ENCODE measurements around the gene ARHGAP10. TPM values are rescaled to one million over a fixed set of nuclear protein-coding genes. Genes with fewer than 3 reads are reported as not detected.
A peak's percentile ranks its signal among the peaks of the same experiment; 100 is the strongest.

The ARHGAP10 gene
- total RNA-seq, 2 experiments from 2014 or later, result 0.11 TPM; not detected in 1

DNA sequence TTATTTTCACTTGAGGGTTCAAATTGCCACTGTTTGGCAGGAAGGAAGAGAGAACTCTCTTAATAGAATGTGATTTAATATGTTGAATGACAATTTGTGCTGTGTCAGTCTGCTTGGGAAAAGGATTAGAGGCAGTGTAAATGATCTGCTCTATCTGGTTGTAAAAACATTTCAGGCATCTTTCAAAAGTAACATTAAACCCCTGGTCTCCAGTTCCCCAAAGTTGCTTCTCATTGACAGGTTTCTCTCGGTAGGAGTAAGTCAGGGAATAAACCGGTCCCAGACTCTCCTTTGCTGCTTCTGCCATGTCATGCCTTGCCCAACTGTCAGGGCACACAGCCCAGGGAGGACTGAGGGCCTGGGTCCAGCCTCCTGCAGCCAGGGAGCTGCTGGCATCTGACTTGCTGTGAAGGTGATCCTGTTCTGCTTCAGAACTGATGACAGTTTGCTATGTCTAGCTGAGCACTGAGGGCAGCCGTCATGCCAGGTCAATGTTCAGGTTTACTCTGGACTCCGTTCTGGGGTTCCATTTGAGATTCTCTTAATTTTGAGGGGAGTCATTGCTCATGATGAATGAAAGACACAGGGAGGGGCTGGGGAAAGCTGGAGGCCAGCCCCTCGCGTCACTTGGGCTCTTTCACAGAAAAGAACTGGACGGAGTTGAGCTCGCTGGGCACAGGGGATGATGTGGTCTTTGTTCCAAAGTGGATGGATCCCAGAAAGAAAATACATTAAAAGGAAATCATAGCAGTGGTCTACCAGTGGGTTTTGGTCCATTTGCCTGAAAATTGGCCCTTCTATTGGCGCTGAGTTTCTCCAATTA, 312.4 kb downstream of the ARHGAP10 start:
- no peaks in the 10 kb centered on the region for H3K36me3 ChIP-seq (ENCODE audit: insufficient read depth, low read length)

DNA sequence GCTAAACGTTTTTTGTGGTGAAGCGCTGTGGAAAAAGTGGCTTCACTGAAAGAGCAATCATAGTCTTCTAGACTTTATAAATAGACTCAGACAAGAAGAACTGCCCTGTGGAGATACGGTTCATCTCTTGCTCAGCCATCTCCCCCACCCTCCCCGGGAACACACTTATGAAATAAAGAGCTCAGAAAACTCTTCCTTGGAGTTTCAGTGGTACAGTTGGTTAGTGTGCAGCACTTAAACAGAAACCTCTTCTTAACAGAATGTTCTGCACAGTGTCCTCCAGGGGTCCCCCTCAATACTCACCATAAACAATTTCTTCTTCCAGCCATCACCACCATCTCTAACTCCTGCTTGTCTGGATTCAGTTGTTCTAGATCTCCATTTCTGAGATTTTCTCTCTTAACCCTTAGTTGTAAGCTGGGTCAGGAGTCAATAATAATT, 313.0 kb downstream of the ARHGAP10 start:
- no peaks in the 10 kb centered on the region for H3K36me3 ChIP-seq (ENCODE audit: insufficient read depth, low read length)
- CTCF ChIA-PET (ENCODE audit: unreplicated experiment), result interaction anchor here (1.2 kb wide), 1 partner anchor 12 kb away, joined by 8 read pairs; no protein-coding TSS in a partner anchor
- H4K20me1 ChIP-seq (ENCODE audit: insufficient read depth, low read length), result no peaks in the 10 kb centered on the region
- H3K9me2 ChIP-seq (ENCODE audit: insufficient read depth, low read length), result no peaks in the 10 kb centered on the region
- no peak overlapping the region; the same call in 1 of the 2 replicates for H2AFZ ChIP-seq (ENCODE audit: low read length)
- intact Hi-C loops (cut with micrococcal nuclease; ENCODE audit: unreplicated experiment), result no loop called here
- no peak overlapping the region for H3K4me3 ChIP-seq (ENCODE audit: low read depth, low read length, poor library complexity, severe bottlenecking)
- DNase-seq (ENCODE audit: low spot score), result peak; percentile 46
- H3K4me2 ChIP-seq (ENCODE audit: low read length), result no peak overlapping the region
- POLR2A ChIA-PET, result no interaction called here
- no peaks in the 10 kb centered on the region for H3K9me3 ChIP-seq (ENCODE audit: low read length)
- no peaks in the 10 kb centered on the region for H3K4me1 ChIP-seq (ENCODE audit: insufficient read depth, low read length, poor library complexity, severe bottlenecking)
- no TSS peak for BruUV-seq (replicated peaks)
- TF ChIP-seq, protein P1, sequence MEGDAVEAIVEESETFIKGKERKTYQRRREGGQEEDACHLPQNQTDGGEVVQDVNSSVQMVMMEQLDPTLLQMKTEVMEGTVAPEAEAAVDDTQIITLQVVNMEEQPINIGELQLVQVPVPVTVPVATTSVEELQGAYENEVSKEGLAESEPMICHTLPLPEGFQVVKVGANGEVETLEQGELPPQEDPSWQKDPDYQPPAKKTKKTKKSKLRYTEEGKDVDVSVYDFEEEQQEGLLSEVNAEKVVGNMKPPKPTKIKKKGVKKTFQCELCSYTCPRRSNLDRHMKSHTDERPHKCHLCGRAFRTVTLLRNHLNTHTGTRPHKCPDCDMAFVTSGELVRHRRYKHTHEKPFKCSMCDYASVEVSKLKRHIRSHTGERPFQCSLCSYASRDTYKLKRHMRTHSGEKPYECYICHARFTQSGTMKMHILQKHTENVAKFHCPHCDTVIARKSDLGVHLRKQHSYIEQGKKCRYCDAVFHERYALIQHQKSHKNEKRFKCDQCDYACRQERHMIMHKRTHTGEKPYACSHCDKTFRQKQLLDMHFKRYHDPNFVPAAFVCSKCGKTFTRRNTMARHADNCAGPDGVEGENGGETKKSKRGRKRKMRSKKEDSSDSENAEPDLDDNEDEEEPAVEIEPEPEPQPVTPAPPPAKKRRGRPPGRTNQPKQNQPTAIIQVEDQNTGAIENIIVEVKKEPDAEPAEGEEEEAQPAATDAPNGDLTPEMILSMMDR (conservative IDR thresholded peaks at IDR 0.05; ENCODE audit: low read length), result peak; percentile 63
- no peak for TF ChIP-seq EZH2phosphoT487 (IDR thresholded peaks at IDR 0.05; ENCODE audit: borderline replicate concordance, low read depth, low read length)
- no peaks in the 10 kb centered on the region for H3K79me2 ChIP-seq (ENCODE audit: insufficient read depth, low read depth, low read length)
- no peak overlapping the region for H3K27ac ChIP-seq (ENCODE audit: low read depth, low read length, poor library complexity, severe bottlenecking)

More for the DNA sequence above, 312.4 kb downstream of the ARHGAP10 start:
- no peak for DNase-seq (ENCODE audit: low spot score)
- peak overlapping the region; percentile 23; the same call in 1 of the 2 replicates for H2AFZ ChIP-seq (ENCODE audit: low read length)
- BruUV-seq (replicated peaks), result no TSS peak
- H3K79me2 ChIP-seq (ENCODE audit: insufficient read depth, low read depth, low read length), result no peaks in the 10 kb centered on the region
- no peak overlapping the region for H3K4me3 ChIP-seq (ENCODE audit: low read depth, low read length, poor library complexity, severe bottlenecking)
- H3K27ac ChIP-seq (ENCODE audit: low read depth, low read length, poor library complexity, severe bottlenecking), result no peak overlapping the region
- H3K4me2 ChIP-seq (ENCODE audit: low read length), result no peak overlapping the region
- no peaks in the 10 kb centered on the region for H3K9me2 ChIP-seq (ENCODE audit: insufficient read depth, low read length)
- no peak for TF ChIP-seq EZH2phosphoT487 (IDR thresholded peaks at IDR 0.05; ENCODE audit: borderline replicate concordance, low read depth, low read length)
- TF ChIP-seq, protein P1 (conservative IDR thresholded peaks at IDR 0.05; ENCODE audit: low read length), result no peak
- H3K4me1 ChIP-seq (ENCODE audit: insufficient read depth, low read length, poor library complexity, severe bottlenecking), result no peaks in the 10 kb centered on the region
- H4K20me1 ChIP-seq (ENCODE audit: insufficient read depth, low read length), result no peaks in the 10 kb centered on the region
- ChIA-PET POLR2A (no interaction called here), CTCF (ENCODE audit: unreplicated experiment) (interaction anchor here (1.2 kb wide), 1 partner anchor 12 kb away, joined by 8 read pairs; no protein-coding TSS in a partner anchor)
- no peaks in the 10 kb centered on the region for H3K9me3 ChIP-seq (ENCODE audit: low read length)
- intact Hi-C loops (cut with micrococcal nuclease; ENCODE audit: unreplicated experiment), result no loop called here

DNA sequence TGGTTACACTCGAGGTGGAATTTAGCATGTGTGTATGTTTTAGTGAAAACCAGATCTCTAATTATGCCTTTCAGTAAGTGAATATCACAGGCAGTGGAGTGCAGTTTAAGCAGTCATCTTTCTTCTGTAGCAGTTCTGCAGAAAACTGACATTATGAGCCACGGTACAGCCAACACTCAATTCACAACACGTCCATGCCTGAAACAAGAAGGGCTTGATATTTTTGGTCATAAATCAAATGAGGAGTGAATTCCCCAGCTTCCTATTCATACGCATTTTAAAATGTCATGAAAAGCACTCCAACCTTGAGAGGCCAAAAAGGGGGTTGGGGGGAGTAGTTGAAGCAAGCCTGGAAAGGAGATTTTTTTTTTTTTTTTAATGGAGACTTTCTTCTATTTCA, 316.7 kb downstream of the ARHGAP10 start:
- no peak for TF ChIP-seq EZH2phosphoT487 (IDR thresholded peaks at IDR 0.05; ENCODE audit: borderline replicate concordance, low read depth, low read length)
- TF ChIP-seq, protein P1 (conservative IDR thresholded peaks at IDR 0.05; ENCODE audit: low read length), result no peak
- no peaks in the 10 kb centered on the region for H4K20me1 ChIP-seq (ENCODE audit: insufficient read depth, low read length)
- H2AFZ ChIP-seq (ENCODE audit: low read length), result no peak overlapping the region
- H3K79me2 ChIP-seq (ENCODE audit: insufficient read depth, low read depth, low read length), result no peaks in the 10 kb centered on the region
- intact Hi-C loops (cut with micrococcal nuclease; ENCODE audit: unreplicated experiment), result no loop called here
- no peak for DNase-seq (ENCODE audit: low spot score)
- H3K4me2 ChIP-seq (ENCODE audit: low read length), result no peak overlapping the region
- H3K9me3 ChIP-seq (ENCODE audit: low read length), result no peaks in the 10 kb centered on the region
- no peak overlapping the region for H3K27ac ChIP-seq (ENCODE audit: low read depth, low read length, poor library complexity, severe bottlenecking)
- no peaks in the 10 kb centered on the region for H3K36me3 ChIP-seq (ENCODE audit: insufficient read depth, low read length)
- H3K9me2 ChIP-seq (ENCODE audit: insufficient read depth, low read length), result no peaks in the 10 kb centered on the region
- peaks cover 22% of the 10 kb centered on the region for H3K4me1 ChIP-seq (ENCODE audit: insufficient read depth, low read length, poor library complexity, severe bottlenecking)
- BruUV-seq (replicated peaks), result no TSS peak
- CTCF ChIA-PET (ENCODE audit: unreplicated experiment), result no interaction called here
- no peak overlapping the region for H3K4me3 ChIP-seq (ENCODE audit: low read depth, low read length, poor library complexity, severe bottlenecking)
- POLR2A ChIA-PET, result interaction anchor here (0.7 kb wide), 2 partner anchors 12 to 19 kb away, joined by 3 to 4 read pairs; no protein-coding TSS in a partner anchor
